Endothelial cell (in vitro differentiated cells): ENCODE data around the gene SIX1. TPM values are rescaled to one million over a fixed set of nuclear protein-coding genes. Genes with fewer than 3 reads are reported as not detected.

ENCODE experiments used
- DNase-seq: peaks from one replicate; pipeline ENCODE4 v3.0.0; 2021; ENCODE audit warnings: low spot score
- H3K27ac Mint-ChIP-seq: one replicate; pipeline ENCODE4 v1.8.0; 2021; ENCODE audit warnings: mixed read lengths, inconsistent platforms; ENCODE audit not compliant: unreplicated experiment
- H3K27me3 Mint-ChIP-seq: one replicate; pipeline ENCODE4 v1.8.0; 2021; ENCODE audit warnings: mild to moderate bottlenecking, moderate library complexity, mixed read lengths, inconsistent platforms; ENCODE audit not compliant: unreplicated experiment
- H3K36me3 Mint-ChIP-seq: one replicate; pipeline ENCODE4 v1.8.0; 2021; ENCODE audit warnings: mild to moderate bottlenecking, low read depth, mixed read lengths, inconsistent platforms; ENCODE audit not compliant: unreplicated experiment
- H3K4me1 Mint-ChIP-seq: one replicate; pipeline ENCODE4 v1.8.0; 2021; ENCODE audit warnings: mild to moderate bottlenecking, mixed read lengths, inconsistent platforms; ENCODE audit not compliant: unreplicated experiment
- H3K4me3 Mint-ChIP-seq: one replicate; pipeline ENCODE4 v1.8.0; 2021; ENCODE audit warnings: mild to moderate bottlenecking, mixed read lengths, inconsistent platforms; ENCODE audit not compliant: unreplicated experiment
- H3K9me3 Mint-ChIP-seq: one replicate; pipeline ENCODE4 v1.8.0; 2021; ENCODE audit warnings: mixed read lengths, inconsistent platforms; ENCODE audit not compliant: unreplicated experiment
- total RNA-seq: library from RNA; stranded (reverse); fragmentation: NEBNext Ultra II Directional; extraction: Animal tissue kit (Norgen Biotek cat#: 25700); gene quantifications from one replicate; pipeline ENCODE4 v1.2.1, GENCODE V29; 2021; ENCODE audit not compliant: unreplicated experiment
- TF ChIP-seq, protein P1 (sequence below): fragments of 200-600 bp; sonication (generic); IDR thresholded peaks from one replicate; pipeline ENCODE4 v1.5.0; 2021; ENCODE audit warnings: antibody characterized with exemption; ENCODE audit not compliant: unreplicated experiment

Gene SIX1
- total RNA-seq, 1 donor from 2014 or later: 0.41 TPM

DNA sequence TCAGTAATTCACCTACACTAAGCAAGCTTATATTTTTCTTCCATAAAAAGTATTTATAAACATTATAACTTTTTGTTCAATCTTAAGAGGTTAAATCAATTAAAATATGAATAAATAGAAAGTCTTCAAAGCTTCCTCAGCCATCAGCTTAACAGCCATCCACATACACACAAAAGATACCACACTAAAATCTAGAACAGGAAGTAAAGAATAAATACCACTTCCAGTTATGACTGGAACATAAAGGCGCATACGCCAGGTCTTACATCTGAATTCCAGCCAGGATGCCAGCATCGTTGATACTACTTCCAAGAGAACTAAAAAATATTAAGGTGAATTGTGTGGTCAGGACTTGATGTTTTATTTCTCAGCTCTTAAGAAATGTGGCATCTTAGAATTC is 17.0 kb downstream of the SIX1 start:
- no peaks in the 10 kb centered on the region for H3K9me3 Mint-ChIP-seq
- no peak overlapping the region for H3K27ac Mint-ChIP-seq
- no peaks in the 10 kb centered on the region for H3K36me3 Mint-ChIP-seq
- H3K27me3 Mint-ChIP-seq: peaks cover 6% of the 10 kb centered on the region
- DNase-seq: no peak
- peaks cover 10% of the 10 kb centered on the region for H3K4me1 Mint-ChIP-seq
- H3K4me3 Mint-ChIP-seq: no peak overlapping the region
- TF ChIP-seq, protein P1, sequence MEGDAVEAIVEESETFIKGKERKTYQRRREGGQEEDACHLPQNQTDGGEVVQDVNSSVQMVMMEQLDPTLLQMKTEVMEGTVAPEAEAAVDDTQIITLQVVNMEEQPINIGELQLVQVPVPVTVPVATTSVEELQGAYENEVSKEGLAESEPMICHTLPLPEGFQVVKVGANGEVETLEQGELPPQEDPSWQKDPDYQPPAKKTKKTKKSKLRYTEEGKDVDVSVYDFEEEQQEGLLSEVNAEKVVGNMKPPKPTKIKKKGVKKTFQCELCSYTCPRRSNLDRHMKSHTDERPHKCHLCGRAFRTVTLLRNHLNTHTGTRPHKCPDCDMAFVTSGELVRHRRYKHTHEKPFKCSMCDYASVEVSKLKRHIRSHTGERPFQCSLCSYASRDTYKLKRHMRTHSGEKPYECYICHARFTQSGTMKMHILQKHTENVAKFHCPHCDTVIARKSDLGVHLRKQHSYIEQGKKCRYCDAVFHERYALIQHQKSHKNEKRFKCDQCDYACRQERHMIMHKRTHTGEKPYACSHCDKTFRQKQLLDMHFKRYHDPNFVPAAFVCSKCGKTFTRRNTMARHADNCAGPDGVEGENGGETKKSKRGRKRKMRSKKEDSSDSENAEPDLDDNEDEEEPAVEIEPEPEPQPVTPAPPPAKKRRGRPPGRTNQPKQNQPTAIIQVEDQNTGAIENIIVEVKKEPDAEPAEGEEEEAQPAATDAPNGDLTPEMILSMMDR: no peak

DNA sequence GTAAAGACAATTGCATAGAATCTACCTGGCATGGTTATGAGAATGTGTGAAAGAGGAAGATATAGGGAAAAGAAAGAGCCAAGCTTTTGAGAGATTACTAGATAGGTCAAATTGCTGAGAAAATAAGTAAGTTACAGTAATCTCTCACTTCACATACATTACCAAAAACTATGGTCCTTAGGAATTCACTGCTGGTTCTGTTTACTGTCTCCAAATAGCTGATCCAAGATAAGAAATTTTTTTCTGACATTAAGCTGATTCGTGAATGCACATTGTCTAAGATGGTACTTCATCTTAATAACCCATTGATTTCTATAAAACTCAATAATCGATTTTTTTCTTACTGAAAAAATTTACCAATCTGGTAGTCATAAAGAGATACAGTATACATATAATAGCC is 17.4 kb downstream of the SIX1 start:
- TF ChIP-seq, protein P1: no peak
- Mint-ChIP-seq H3K27ac (no peak overlapping the region), H3K4me1 (peaks cover 6% of the 10 kb centered on the region), H3K9me3 (no peaks in the 10 kb centered on the region), H3K36me3 (no peaks in the 10 kb centered on the region), H3K4me3 (no peak overlapping the region), H3K27me3 (peaks cover 4% of the 10 kb centered on the region)
- no peak for DNase-seq

DNA sequence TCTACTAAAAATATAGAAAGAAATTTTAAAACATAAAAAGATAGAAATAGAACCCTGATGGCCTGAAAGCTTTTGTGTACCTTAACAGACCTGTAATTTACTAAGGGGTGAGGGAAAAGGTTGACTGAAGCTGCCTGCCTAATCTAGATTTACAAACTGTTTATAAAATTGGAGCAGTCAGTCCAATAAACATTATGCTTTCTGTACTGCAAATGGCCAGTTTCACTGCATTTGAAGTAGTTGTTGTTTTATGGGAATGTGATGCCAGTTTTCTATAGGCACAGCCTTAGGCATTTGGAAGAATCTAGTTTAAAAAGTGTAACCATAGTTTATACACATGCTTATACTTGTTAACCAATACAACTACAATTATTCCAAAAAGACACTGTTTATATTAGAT is 19.1 kb downstream of the SIX1 start:
- no peak overlapping the region for H3K27ac Mint-ChIP-seq
- TF ChIP-seq, protein P1: no peak
- H3K36me3 Mint-ChIP-seq: no peaks in the 10 kb centered on the region
- DNase-seq: no peak
- no peaks in the 10 kb centered on the region for H3K9me3 Mint-ChIP-seq
- no peak overlapping the region for H3K4me3 Mint-ChIP-seq
- no peaks in the 10 kb centered on the region for H3K27me3 Mint-ChIP-seq
- peaks cover 5% of the 10 kb centered on the region for H3K4me1 Mint-ChIP-seq

DNA sequence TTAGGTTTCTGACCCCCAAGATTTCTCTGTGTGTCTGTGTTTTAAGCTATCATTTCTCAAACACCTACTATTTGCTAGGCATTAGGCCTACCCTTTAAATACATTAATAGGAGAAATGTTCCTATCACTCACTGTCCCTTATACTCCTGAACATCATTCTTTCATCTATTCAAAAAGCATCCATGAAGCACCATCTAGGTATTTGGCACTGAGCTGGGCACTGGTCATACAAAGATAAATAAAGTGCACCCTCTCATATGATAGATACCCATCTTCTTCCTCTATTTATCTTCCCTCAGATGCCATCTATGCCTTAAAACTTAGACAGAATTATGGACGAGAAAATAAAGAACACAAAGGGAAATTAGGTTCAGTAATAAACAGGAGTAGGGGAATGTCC is 20.4 kb downstream of the SIX1 start:
- TF ChIP-seq, protein P1: no peak
- H3K27ac Mint-ChIP-seq: no peak overlapping the region
- peaks cover 5% of the 10 kb centered on the region for H3K4me1 Mint-ChIP-seq
- DNase-seq: no peak
- peaks cover 3% of the 10 kb centered on the region for H3K27me3 Mint-ChIP-seq
- H3K4me3 Mint-ChIP-seq: no peak overlapping the region
- no peaks in the 10 kb centered on the region for H3K36me3 Mint-ChIP-seq
- H3K9me3 Mint-ChIP-seq: no peaks in the 10 kb centered on the region

DNA sequence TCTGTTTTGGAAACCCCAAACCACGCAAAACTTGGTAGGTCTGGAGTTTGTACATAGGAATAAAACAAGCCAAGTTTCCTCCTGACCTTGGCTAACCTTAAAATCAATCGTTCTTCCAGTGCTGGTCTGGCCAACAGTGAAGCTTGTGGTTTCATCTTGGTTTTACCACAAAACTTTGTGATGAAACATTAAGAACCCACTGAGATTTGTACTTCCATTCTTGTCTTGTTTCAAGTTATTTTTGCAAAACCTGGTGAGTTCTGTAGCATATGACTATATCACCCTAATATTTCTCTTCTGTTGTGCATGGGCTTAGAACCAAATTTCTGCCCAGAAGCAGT is 26.4 kb downstream of the SIX1 start:
- Mint-ChIP-seq H3K4me1 (peaks cover 2% of the 10 kb centered on the region), H3K4me3 (no peak overlapping the region), H3K36me3 (no peaks in the 10 kb centered on the region), H3K27ac (no peak overlapping the region), H3K27me3 (peaks cover 3% of the 10 kb centered on the region), H3K9me3 (no peaks in the 10 kb centered on the region)
- TF ChIP-seq, protein P1: no peak
- DNase-seq: no peak
